ENCODE measurements around the gene SLC28A3.

The SLC28A3 gene

DNA sequence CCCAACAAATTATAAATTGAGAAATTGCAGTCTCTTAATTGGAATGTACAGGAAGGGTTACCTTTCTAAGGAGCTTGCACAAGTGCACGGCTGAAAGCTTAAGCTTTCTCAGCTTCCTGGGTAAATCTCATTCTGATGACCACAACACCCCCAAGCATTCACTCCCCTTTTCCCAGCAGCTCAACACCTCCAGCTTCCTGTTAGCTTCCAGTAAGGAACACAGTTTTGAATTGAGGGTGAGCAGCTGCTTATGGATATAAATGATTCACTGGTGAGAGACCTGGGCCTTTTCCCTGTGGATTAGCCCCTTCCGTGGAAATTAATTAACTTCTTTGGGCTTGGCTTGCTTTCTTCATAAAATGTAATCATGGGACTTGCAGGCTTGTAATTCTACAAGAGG, 101.2 kb downstream of the SLC28A3 start:
- no peak for DNase-seq (ENCODE audit: low read depth in 2 of 2)

DNA sequence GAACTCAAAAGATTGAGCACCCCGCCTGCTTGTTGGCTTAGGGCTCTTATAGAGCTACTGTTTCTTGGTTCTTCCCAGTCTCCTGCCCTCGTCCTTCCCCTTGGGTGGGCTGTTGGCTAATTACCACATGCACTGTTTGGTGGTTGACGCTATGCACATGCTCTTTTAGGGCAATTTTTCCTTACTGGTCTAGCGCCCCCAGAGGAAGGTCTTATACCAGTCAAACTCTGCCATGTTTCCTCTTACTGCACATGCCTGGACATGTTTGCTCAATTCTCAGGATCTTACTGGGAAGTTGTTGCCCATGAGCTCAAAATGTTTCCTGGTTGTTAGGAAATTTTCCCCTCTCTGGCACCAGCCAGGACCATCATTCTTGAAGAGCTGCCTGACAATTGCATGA, 101.9 kb downstream of the SLC28A3 start:
- DNase-seq (ENCODE audit: low read depth in 2 of 2): no peak

DNA sequence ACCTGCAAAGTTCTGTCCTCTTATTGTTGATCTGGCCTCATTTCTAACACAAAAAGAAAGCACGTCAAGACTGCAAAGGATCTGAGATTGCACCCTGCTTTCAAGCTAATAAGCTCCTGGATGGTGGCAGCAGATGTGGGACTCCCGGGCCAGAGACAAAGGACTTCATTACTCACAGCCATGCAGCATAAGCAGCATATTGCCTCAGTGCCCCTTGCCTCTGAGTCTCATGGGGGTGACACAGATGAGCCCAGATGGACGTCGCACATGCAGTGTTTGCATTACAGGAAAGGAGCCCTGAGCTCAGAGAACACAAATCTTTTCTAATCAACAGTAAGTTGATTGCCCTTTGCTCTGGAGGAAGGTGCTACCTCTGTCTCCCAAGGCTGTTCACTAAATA, 105.0 kb downstream of the SLC28A3 start:
- DNase-seq (ENCODE audit: low read depth in 2 of 2): no peak

DNA sequence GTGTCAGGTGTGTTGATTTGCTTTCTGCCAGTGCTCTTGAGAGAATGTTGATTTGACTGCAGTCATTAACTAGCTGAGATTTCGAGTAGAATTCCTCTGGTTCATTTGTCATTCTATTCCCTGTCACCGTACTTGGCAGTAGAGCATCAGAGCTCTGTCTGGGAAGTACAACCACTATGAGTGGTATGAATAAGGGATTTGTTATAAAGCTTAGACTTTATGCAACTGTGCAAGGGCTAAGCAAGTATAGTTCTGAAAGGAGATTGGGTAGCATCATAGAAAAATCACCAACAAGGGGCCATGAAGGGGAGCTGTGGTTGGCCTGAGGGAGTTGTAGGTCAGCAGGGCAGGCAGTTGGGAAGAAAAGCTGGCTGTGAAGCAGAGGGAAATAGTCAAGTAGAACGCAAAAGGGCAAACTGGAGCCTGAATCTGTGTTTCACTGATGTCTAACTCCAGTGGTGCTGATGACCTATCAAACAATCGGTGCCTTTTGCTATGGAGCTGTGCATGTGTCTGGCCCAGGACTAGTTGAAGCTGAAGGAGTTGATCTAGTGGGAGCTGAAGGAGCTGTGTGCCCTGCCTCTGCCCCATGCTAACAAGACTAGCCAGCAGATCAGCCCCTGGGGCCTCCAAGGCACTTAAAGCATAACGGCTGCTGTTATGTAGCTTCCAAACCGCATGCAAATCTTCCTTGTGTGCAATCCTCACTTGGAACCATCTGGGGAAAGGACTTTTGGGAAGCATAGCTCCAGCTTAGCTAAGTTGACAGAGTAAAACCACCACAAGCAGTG, 110.0 kb downstream of the SLC28A3 start:
- no peak for DNase-seq (ENCODE audit: low read depth in 2 of 2)

DNA sequence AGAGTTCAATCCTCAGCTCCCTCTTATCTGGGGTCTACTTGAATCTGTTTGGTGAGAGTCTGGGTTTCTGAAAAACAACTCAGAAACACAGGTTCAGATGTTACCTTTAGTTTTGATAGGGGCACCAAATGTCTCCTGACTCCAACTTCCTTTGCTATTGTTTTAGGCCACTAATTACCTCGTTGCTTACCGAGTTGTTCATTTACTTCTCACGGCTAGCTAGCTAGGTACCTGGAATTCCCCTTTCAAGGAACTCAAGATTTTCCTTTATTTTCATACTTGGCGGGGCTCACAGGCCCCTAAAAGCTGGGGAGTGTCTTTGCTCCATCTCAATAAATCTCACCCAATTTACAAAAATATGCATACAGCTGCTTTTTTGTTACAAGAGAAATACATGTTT, 111.4 kb downstream of the SLC28A3 start:
- DNase-seq (ENCODE audit: low read depth in 2 of 2): no peak

DNA sequence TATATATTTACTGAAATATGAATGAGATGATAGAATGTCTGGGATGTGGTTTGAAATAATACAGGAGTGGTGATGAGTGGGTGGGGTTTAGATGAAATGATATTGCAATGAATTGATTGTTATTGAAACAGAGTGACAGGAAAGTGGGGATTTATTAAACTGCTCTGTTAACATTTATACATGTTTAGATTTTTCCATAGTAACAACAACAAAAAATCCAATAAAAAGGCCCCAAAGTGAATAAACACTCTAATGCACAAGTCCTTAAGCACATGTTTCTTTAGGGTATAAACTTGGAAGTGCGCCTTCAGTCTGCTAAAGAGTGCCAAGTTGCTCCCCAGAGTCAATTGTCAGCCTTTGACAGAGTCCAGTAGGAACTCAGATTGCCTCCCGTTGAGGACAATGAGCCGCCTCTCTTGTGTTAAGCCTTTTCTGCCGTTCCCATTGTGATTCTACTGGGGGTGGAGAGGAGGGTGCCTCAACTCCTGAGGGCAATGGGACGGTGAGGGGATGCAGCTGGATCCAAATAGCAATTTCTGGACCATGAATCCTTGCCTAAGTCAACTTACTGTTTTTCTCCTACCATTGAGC, 112.3 kb downstream of the SLC28A3 start:
- no peak for DNase-seq (ENCODE audit: low read depth in 2 of 2)

DNA sequence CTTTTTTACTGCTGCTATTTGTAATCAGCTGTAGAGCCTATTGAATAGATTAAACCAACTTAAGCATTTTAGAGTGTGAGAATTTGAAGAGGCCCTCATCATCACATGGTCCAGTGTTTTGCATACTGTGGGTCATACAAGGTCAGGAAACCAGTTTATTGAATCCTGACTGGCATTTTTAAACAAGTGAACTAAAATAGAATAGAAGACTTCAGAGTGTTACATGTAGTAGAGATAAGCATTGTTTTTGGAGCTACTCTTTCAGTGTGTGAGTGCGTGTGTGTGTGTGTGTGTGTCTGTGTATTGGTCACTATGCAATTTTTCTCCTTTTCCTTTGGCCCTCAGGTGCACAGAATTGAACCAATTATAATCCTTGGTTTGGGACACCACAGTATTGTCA, 114.4 kb downstream of the SLC28A3 start:
- DNase-seq (ENCODE audit: low read depth in 2 of 2): no peak
